ENCODE measurements around the gene RBM42. TPM values are rescaled to one million over a fixed set of nuclear protein-coding genes. Genes with fewer than 3 reads are reported as not detected.
"Not testable (repeated sequence)": the region's sequence is repeated elsewhere in the genome, so short reads cannot be mapped to it uniquely, and the experiment has no call there.

The RBM42 gene
- total and polyA plus RNA-seq, 5 donors from 2014 or later = 52.3 to 69.0 (median 56.7) TPM

- H3K9me3 Mint-ChIP-seq = no peaks in the 10 kb centered on the region
- no peaks in the 10 kb centered on the region for H3K36me3 Mint-ChIP-seq
- no peaks in the 10 kb centered on the region for H3K4me1 ChIP-seq (ENCODE audit: control insufficient read depth, insufficient read depth, low read length, poor library complexity, severe bottlenecking)
- peaks cover 0 to 3% (median 0%) of the 10 kb centered on the region in 4 donors for H3K4me1 Mint-ChIP-seq
- no peak overlapping the region for H3K27ac Mint-ChIP-seq
- peaks cover 21% of the 10 kb centered on the region for H3K27me3 Mint-ChIP-seq
- DNase-seq (no peak), ATAC-seq (ENCODE audit: low read depth in 2 of 2) (no peak)
- H3K4me3 ChIP-seq (ENCODE audit: low read depth, low read length) = no peak overlapping the region
- no peaks in the 10 kb centered on the region for H3K27me3 ChIP-seq (ENCODE audit: control insufficient read depth, insufficient read depth, low read length)
- H3K4me3 Mint-ChIP-seq = no peak overlapping the region
- H3K9me3 ChIP-seq (ENCODE audit: control insufficient read depth in 2 of 2, low read length in 2 of 2) = no peaks in the 10 kb centered on the region
- no peak overlapping the region for H3K27ac ChIP-seq (ENCODE audit: insufficient read depth, low read length, poor library complexity, severe bottlenecking)
- H3K36me3 ChIP-seq (ENCODE audit: control insufficient read depth, insufficient read depth, low read length) = no peaks in the 10 kb centered on the region
These were observed 32.9 kb upstream of the RBM42 start for GRCh38 chr19:35595928-35596327.

GRCh38 chr19:35596366-35596999, 32.4 kb upstream of the RBM42 start:
- DNase-seq = peak in 1 of 3 donors; percentile 56
- Mint-ChIP-seq H3K4me1 (peaks cover 0 to 3% (median 0%) of the 10 kb centered on the region in 4 donors), H3K27ac (no peak overlapping the region)

GRCh38 chr19:35601971-35602370, 26.9 kb upstream of the RBM42 start:
- H3K27me3 ChIP-seq (ENCODE audit: control insufficient read depth, insufficient read depth, low read length) = no peaks in the 10 kb centered on the region
- no peak overlapping the region for H3K4me3 Mint-ChIP-seq
- H3K27ac Mint-ChIP-seq = no peak overlapping the region

More at GRCh38 chr19:35596366-35596999, 32.4 kb upstream of the RBM42 start:
- H3K4me3 ChIP-seq (ENCODE audit: low read depth, low read length) = no peak overlapping the region
- Mint-ChIP-seq H3K27me3 (peaks cover 21% of the 10 kb centered on the region), H3K4me3 (no peak overlapping the region), H3K9me3 (no peaks in the 10 kb centered on the region), H3K36me3 (no peaks in the 10 kb centered on the region)
- no peaks in the 10 kb centered on the region for H3K9me3 ChIP-seq (ENCODE audit: control insufficient read depth in 2 of 2, low read length in 2 of 2)
- H3K27ac ChIP-seq (ENCODE audit: insufficient read depth, low read length, poor library complexity, severe bottlenecking) = no peak overlapping the region
- H3K4me1 ChIP-seq (ENCODE audit: control insufficient read depth, insufficient read depth, low read length, poor library complexity, severe bottlenecking) = no peaks in the 10 kb centered on the region
- H3K27me3 ChIP-seq (ENCODE audit: control insufficient read depth, insufficient read depth, low read length) = no peaks in the 10 kb centered on the region
- H3K36me3 ChIP-seq (ENCODE audit: control insufficient read depth, insufficient read depth, low read length) = no peaks in the 10 kb centered on the region
- ATAC-seq (ENCODE audit: low read depth in 2 of 2) = peak in 1 of 2 donors; percentile 24

GRCh38 chr19:35604436-35604835, 24.4 kb upstream of the RBM42 start:
- not testable (repeated sequence) for H3K36me3 ChIP-seq (ENCODE audit: control insufficient read depth, insufficient read depth, low read length); H3K36me3 Mint-ChIP-seq; H3K4me1 Mint-ChIP-seq; H3K4me3 ChIP-seq (ENCODE audit: low read depth, low read length); ATAC-seq (ENCODE audit: low read depth in 2 of 2); H3K27me3 Mint-ChIP-seq; DNase-seq; H3K4me1 ChIP-seq (ENCODE audit: control insufficient read depth, insufficient read depth, low read length, poor library complexity, severe bottlenecking); H3K9me3 ChIP-seq (ENCODE audit: control insufficient read depth in 2 of 2, low read length in 2 of 2); H3K27me3 ChIP-seq (ENCODE audit: control insufficient read depth, insufficient read depth, low read length); H3K27ac ChIP-seq (ENCODE audit: insufficient read depth, low read length, poor library complexity, severe bottlenecking); H3K27ac Mint-ChIP-seq
- Mint-ChIP-seq H3K9me3 (peaks cover 0 to 10% (median 4%) of the 10 kb centered on the region in 7 donors), H3K4me3 (peak overlapping the region in 1 of 4 donors; percentile 83)

More at GRCh38 chr19:35601971-35602370, 26.9 kb upstream of the RBM42 start:
- no peak for ATAC-seq (ENCODE audit: low read depth in 2 of 2)
- Histone ChIP-seq H3K4me3 (ENCODE audit: low read depth, low read length) (no peak overlapping the region), H3K9me3 (ENCODE audit: control insufficient read depth in 2 of 2, low read length in 2 of 2) (peaks cover 0 to 1% of the 10 kb centered on the region in 2 experiments), H3K4me1 (ENCODE audit: control insufficient read depth, insufficient read depth, low read length, poor library complexity, severe bottlenecking) (no peaks in the 10 kb centered on the region), H3K27ac (ENCODE audit: insufficient read depth, low read length, poor library complexity, severe bottlenecking) (no peak overlapping the region), H3K36me3 (ENCODE audit: control insufficient read depth, insufficient read depth, low read length) (no peaks in the 10 kb centered on the region)
- Mint-ChIP-seq H3K27me3 (peaks cover 13% of the 10 kb centered on the region), H3K9me3 (no peaks in the 10 kb centered on the region), H3K4me1 (no peaks in the 10 kb centered on the region), H3K36me3 (no peaks in the 10 kb centered on the region)
- DNase-seq = no peak

- not testable (repeated sequence) for H3K27me3 ChIP-seq (ENCODE audit: control insufficient read depth, insufficient read depth, low read length); H3K9me3 ChIP-seq (ENCODE audit: control insufficient read depth in 2 of 2, low read length in 2 of 2); H3K27me3 Mint-ChIP-seq; ATAC-seq (ENCODE audit: low read depth in 2 of 2); H3K36me3 Mint-ChIP-seq; H3K27ac ChIP-seq (ENCODE audit: insufficient read depth, low read length, poor library complexity, severe bottlenecking); DNase-seq; H3K4me3 ChIP-seq (ENCODE audit: low read depth, low read length); H3K27ac Mint-ChIP-seq; H3K36me3 ChIP-seq (ENCODE audit: control insufficient read depth, insufficient read depth, low read length)
- peak overlapping the region in 1 of 4 donors; percentile 11 for H3K4me3 Mint-ChIP-seq
- peaks cover 0 to 10% (median 4%) of the 10 kb centered on the region in 7 donors for H3K9me3 Mint-ChIP-seq
- H3K4me1 ChIP-seq (ENCODE audit: control insufficient read depth, insufficient read depth, low read length, poor library complexity, severe bottlenecking) = peaks cover 21% of the 10 kb centered on the region
- H3K4me1 Mint-ChIP-seq = peaks cover 9 to 33% (median 21%) of the 10 kb centered on the region in 4 donors
These were observed 21.7 kb upstream of the RBM42 start for GRCh38 chr19:35607170-35607569.

- Histone ChIP-seq H3K9me3 (ENCODE audit: control insufficient read depth in 2 of 2, low read length in 2 of 2) (peaks cover 5 to 7% of the 10 kb centered on the region in 2 experiments), H3K27ac (ENCODE audit: insufficient read depth, low read length, poor library complexity, severe bottlenecking) (no peak overlapping the region), H3K4me3 (ENCODE audit: low read depth, low read length) (no peak overlapping the region), H3K36me3 (ENCODE audit: control insufficient read depth, insufficient read depth, low read length) (no peaks in the 10 kb centered on the region), H3K27me3 (ENCODE audit: control insufficient read depth, insufficient read depth, low read length) (no peaks in the 10 kb centered on the region), H3K4me1 (ENCODE audit: control insufficient read depth, insufficient read depth, low read length, poor library complexity, severe bottlenecking) (peaks cover 25% of the 10 kb centered on the region)
- Mint-ChIP-seq H3K9me3 (peaks cover 0 to 10% (median 4%) of the 10 kb centered on the region in 7 donors), H3K27me3 (peaks cover 4% of the 10 kb centered on the region), H3K4me3 (peak overlapping the region in 1 of 4 donors; percentile 11), H3K4me1 (peaks cover 12 to 38% (median 23%) of the 10 kb centered on the region in 4 donors), H3K27ac (no peak overlapping the region), H3K36me3 (peaks cover 3% of the 10 kb centered on the region)
- DNase-seq (no peak), ATAC-seq (ENCODE audit: low read depth in 2 of 2) (no peak)
These were observed 21.2 kb upstream of the RBM42 start for GRCh38 chr19:35607661-35608060.

GRCh38 chr19:35608251-35608650, 20.6 kb upstream of the RBM42 start:
- no peaks in the 10 kb centered on the region for H3K27me3 ChIP-seq (ENCODE audit: control insufficient read depth, insufficient read depth, low read length)
- Mint-ChIP-seq H3K4me3 (peak overlapping the region in 2 of 4 donors; percentile 40 to 69), H3K9me3 (peaks cover 0 to 10% (median 4%) of the 10 kb centered on the region in 7 donors), H3K36me3 (peaks cover 3% of the 10 kb centered on the region), H3K27me3 (peaks cover 3% of the 10 kb centered on the region), H3K4me1 (peaks cover 12 to 39% (median 24%) of the 10 kb centered on the region in 4 donors), H3K27ac (peak overlapping the region in 1 of 3 donors; percentile 75)
- peaks cover 5 to 7% of the 10 kb centered on the region in 2 experiments for H3K9me3 ChIP-seq (ENCODE audit: control insufficient read depth in 2 of 2, low read length in 2 of 2)
- H3K4me1 ChIP-seq (ENCODE audit: control insufficient read depth, insufficient read depth, low read length, poor library complexity, severe bottlenecking) = peaks cover 31% of the 10 kb centered on the region
- ATAC-seq (ENCODE audit: low read depth in 2 of 2) (no peak), DNase-seq (peak in 1 of 3 donors; percentile 70)
- no peak overlapping the region for H3K27ac ChIP-seq (ENCODE audit: insufficient read depth, low read length, poor library complexity, severe bottlenecking)
- no peak overlapping the region for H3K4me3 ChIP-seq (ENCODE audit: low read depth, low read length)
- no peaks in the 10 kb centered on the region for H3K36me3 ChIP-seq (ENCODE audit: control insufficient read depth, insufficient read depth, low read length)
